Measurements from ENCODE around the gene KLK1.

KLK1 gene

DNA sequence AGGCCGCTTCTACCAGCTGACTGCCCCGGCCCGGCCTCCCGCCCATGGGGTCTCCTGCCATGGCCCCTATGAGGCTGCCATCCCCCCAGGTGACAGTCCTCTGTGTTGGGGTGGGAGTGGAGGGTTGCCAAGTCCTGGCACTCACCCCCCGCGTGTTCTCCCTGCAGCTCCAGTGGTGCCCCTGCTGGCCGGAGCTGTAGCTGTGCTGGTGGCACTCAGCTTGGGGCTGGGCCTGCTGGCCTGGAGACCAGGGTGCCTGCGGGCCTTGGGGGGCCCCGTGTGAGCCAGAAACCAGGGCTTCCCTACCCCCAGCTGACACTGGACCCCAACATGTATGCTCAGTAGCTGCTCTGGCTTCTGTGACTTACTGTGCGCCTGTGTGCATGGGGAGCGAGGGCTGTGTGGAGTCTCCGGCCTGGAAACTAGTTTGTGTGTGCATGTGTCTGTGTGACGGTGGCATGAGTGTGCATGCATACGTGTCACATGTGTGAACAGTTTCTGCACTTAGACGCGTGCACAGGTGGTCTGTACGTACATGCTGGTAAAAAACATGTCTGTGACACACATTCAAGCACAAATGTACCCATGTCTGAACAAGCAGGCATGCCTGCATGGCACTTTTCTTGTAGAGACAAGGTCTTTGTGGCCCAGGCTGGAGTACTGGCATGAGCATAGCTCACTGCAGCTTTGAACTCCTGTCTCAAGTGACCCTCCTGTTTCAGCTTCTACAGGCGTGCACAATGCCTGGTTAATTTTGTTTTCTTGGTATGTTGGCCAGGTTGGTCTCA, 28.5 kb downstream of the KLK1 start:
- in situ Hi-C loops (cut with MboI; ENCODE audit: low sequenced_read_pairs): loop anchor here (25.0 kb wide), 1 partner anchor 433 kb away; the partner anchor contains the start of gene NAPSA

DNA sequence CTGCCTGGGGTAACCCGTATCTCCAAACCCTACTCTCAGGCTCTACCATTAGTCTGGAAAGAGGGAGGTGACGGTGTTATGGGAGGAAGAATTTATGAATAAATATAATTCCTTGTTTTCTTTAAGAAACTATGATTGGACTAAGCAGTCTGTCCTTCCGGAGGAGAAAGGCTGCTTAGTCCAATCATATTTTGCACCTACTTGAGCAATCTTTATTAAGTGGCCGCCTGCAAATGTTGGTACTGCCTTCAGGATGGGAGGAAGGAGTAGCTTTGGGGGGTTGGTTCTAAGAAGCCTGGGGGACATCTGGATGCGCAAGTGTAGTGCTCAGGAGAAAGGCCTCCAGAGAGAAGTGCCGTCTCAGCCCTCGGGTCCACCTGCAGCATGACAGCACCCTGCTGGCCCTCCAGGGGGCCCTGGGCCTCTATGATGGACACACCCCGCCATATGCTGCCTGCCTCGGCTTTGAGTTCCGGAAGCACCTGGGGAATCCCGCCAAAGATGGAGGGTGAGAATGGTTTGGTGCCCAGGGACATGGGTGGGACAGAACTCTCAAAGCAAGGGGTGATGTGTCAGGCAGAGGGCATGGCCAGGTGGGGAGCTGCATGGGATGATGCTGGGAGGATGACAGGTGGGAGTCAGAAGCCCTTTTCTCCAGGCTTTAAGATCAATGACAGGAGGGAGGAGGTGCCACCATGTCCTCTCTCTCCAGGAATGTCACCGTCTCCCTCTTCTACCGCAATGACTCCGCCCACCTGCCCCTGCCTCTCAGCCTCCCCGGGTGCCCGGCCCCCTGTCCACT, 29.3 kb downstream of the KLK1 start:
- in situ Hi-C loops (cut with MboI; ENCODE audit: low sequenced_read_pairs): loop anchor here (25.0 kb wide), 1 partner anchor 432 kb away; the partner anchor contains the start of gene NAPSA

DNA sequence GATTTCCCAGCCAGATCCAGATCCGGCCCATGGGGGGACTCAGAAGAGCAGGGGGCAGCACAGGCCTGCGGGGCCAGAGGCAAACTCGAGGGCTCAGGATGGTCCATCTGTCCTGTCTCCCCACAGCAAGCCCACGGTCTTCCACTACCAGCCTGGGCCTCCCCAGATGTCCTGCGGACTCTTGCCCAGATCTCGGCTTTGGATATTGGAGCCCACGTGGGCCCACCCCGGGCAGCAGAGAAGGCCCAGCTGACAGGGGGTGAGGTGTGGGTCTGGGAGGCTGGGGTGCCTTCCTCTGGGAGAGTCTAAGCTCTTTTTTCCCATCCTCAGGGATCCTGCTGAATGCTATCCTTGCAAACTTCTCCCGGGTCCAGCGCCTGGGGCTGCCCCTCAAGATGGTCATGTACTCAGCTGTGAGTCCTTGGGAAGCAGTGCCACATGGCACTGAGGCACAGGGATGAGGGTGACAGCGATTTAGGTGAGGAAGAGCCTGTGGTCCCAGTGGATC, 30.0 kb downstream of the KLK1 start:
- in situ Hi-C loops (cut with MboI; ENCODE audit: low sequenced_read_pairs): loop anchor here (25.0 kb wide), 1 partner anchor 431 kb away; the partner anchor contains the start of gene NAPSA

DNA sequence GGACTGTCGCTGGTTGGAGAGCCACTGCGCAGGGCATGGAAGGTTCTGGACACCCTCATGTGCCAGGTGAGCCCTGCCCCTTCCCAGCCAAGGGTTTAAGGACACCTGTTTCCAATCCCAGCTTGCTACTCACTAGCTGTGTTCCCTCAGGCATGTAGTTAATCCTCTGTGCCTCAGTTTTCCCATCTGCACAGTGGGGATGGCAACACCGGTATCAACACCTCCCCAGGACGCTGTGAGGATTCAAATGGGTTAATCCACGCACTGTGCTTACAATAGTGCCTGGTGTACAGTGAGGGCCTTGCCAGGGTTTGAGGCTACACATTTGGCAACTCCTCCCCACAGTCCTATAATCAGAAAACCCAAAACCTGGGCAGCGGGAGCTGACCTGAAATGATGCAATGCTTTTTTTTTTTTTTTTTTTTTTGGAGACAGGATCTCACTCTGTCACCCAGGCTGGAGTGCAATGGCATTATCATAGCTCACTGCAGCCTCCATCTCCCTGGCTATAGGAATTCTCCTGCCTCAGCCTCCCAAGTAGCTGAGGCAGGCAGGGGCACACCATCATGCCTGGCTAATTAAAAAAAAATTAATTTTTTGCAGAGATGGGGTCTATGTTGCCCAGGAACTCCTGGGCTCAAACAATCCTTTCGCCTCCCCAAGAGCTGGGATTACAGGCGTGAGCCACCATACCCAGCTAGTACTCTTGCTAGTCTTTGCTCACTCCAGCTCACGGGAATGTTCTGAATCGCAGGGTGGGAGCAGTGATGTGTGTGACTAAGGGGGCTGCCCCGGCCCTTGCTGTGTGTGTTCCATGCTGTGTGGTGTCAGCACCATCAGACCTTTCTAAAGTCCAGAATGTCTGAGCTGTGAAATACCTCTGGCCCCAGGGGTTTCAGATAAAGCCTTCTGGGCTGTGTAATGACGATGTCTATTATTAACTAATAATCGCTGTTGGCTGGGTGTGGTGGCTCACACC, 31.0 kb downstream of the KLK1 start:
- in situ Hi-C loops (cut with MboI; ENCODE audit: low sequenced_read_pairs): loop anchor here (25.0 kb wide), 1 partner anchor 430 kb away; the partner anchor contains the start of gene NAPSA

DNA sequence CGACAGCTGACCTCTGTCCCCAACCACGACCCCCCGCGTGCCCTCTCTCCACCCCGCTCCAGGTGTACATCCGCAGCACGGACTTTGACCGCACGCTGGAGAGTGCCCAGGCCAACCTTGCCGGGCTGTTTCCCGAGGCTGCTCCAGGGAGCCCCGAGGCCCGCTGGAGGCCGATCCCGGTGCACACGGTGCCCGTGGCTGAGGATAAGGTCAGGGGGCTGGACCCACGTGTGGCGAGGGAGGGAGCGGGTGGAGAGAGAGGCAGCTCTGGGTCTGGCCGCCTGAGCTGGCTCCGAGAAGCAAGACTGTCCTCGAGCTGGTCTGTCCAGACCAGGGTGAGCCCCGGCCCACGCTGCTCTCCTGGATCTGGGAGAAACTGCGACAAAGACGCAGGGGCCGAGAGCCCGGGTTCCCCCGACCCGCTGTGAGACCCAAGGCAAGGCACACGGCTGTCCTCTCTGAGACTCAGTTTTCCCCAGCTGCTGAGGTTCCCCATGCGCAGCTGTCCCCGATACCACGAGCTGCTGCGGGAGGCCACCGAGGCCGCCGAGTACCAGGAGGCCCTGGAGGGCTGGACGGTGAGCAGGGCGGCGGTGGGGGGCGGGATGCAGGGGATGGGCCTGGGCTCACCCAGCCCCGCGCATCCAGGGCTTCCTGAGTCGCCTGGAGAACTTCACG, 31.9 kb downstream of the KLK1 start:
- in situ Hi-C loops (cut with MboI; ENCODE audit: low sequenced_read_pairs): loop anchor here (25.0 kb wide), 1 partner anchor 429 kb away; the partner anchor contains the start of gene NAPSA

DNA sequence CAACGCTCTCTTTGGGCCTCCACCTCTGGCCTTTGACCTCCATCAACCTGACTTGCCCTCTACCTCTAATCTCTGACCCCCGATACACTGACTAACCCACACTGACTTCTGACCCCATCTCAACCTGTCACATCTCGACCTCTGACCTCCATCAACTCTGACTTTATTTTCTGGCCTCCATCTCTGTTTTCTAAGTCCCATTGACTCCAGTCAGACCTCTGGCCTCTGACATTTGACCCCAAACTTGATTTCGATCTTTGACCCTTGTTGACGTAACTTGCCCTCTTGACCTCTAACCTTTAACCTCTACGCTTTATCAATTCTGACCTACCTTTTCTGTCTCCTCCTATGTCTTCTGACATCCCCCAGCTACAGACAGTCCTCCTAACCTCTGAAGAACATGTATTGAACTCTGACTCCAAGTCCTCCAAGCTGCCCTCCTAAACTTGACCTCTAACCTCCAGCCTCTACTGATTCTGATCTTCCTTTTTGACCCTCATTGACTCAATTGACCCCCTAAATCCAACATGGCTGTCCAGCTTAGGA, 32.6 kb downstream of the KLK1 start:
- in situ Hi-C loops (cut with MboI; ENCODE audit: low sequenced_read_pairs): loop anchor here (25.0 kb wide), 1 partner anchor 429 kb away; the partner anchor contains the start of gene NAPSA

DNA sequence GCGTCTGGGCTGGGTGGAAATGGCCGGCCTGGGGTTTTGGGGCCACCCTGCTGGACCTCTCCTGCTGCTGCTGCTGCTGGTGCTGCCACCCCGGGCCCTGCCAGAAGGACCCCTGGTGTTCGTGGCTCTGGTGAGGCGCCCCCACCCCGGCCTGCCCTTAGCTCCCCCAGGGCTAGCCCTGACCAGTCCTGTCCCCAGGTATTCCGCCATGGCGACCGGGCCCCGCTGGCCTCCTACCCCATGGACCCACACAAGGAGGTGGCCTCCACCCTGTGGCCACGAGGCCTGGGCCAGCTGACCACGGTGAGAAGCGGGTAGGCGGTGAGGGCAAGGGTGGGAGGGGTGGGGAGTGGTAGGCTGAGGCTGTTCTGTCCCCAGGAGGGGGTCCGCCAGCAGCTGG, 33.2 kb downstream of the KLK1 start, which contains the start of gene ACP4:
TSS of gene ACP4 (plus strand) at position 20 of the 400 bp plus-strand sequence. CDS start at position 20, 0 bp downstream.
- in situ Hi-C loops (cut with MboI; ENCODE audit: low sequenced_read_pairs): loop anchor here (25.0 kb wide), 1 partner anchor 428 kb away; the partner anchor contains the start of gene NAPSA

DNA sequence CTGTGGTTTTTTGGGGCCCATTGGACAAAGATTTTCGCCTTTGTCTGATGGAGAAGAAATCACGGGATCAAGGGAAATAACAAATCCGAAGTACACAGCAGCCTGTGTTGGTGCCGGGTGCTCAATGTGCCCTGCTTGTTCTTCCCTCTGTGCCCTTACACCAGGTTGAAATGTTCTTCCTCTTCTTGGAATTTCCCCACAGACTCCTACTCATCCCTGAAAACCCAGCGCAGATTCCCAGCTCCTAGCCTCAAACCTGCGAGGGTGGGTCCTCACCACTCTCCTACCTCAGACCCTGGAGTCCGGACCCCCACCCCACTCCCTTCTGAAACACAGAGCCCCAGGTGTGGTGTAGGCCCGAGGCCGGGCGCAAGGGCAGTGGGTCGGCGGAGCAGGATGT, 38.3 kb downstream of the KLK1 start:
- in situ Hi-C loops (cut with MboI; ENCODE audit: low sequenced_read_pairs): loop anchor here (10.0 to 25.0 kb wide), 2 partner anchors 251 to 423 kb away; partner anchors contain the start of gene NAPSA

DNA sequence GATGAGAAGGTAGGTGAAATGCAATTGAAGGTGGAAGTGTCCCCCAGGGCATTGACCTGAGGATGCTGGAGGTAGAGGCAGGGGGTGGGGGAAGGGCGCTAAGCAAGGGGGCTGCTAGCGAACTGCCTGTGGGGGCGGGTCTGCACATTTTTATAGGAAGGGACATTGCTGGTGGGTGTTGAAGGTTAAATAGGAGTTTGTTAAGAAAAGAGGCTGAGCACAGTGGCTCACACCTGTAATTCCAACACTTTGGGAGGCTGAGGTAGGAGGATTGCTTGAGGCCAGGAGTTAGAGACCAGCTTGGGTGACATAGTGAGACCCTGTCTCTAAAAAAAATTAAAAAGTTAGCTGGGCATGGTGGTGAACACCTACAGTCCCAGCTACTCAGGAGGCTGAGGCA, 38.9 kb downstream of the KLK1 start:
- in situ Hi-C loops (cut with MboI; ENCODE audit: low sequenced_read_pairs): loop anchor here (10.0 to 25.0 kb wide), 2 partner anchors 250 to 422 kb away; partner anchors contain the start of gene NAPSA

DNA sequence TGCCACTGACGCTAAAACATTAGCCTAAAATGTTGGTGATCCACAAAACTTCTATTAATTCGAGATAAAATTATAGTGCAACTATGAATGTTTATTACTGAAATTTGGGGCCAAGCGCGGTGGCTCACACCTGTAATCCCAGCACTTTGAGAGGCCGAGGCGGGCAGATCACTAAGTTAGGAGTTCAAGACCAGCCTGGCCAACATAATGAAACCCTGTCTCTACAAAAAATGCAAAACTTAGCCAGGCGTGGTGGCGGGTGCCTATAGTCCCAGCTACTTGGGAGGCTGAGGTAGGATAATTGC, 39.8 kb downstream of the KLK1 start:
- in situ Hi-C loops (cut with MboI; ENCODE audit: low sequenced_read_pairs): loop anchor here (10.0 to 25.0 kb wide), 2 partner anchors 249 to 421 kb away; partner anchors contain the start of gene NAPSA

DNA sequence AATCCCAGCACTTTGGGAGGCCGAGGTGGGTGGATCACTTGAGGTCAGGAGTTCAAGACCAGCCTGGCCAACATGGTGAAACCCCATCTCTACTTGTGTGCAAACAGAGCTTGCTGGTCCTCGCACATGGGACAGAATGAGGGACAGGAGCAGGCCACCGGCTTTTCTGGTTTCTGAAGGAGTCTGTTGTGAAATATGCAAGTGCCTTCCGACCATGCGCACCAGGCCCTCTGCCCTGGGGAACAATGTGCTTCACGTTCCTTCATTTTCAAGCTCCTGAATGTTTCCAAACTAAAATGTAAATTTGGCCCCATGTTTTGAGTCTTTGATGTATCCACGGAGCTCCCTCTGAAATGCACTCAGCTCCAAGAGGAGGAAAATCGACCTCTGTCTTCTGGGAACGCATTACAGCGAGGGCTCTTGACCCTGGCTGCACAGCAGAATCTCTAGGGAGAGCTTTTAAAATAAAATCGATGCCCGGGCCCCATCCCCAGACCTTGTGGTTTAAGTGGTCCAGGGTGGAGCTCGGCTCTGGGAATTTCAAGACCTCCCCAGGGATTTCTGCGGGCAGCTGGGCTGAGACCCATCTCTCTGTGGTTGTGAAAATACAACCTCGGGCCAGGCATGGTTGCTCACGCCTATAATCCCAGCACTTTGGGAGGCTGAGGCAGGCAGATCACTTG, 42.7 kb downstream of the KLK1 start:
- in situ Hi-C loops (cut with MboI; ENCODE audit: low sequenced_read_pairs): loop anchor here (10.0 to 25.0 kb wide), 2 partner anchors 246 to 419 kb away; partner anchors contain the start of gene NAPSA

DNA sequence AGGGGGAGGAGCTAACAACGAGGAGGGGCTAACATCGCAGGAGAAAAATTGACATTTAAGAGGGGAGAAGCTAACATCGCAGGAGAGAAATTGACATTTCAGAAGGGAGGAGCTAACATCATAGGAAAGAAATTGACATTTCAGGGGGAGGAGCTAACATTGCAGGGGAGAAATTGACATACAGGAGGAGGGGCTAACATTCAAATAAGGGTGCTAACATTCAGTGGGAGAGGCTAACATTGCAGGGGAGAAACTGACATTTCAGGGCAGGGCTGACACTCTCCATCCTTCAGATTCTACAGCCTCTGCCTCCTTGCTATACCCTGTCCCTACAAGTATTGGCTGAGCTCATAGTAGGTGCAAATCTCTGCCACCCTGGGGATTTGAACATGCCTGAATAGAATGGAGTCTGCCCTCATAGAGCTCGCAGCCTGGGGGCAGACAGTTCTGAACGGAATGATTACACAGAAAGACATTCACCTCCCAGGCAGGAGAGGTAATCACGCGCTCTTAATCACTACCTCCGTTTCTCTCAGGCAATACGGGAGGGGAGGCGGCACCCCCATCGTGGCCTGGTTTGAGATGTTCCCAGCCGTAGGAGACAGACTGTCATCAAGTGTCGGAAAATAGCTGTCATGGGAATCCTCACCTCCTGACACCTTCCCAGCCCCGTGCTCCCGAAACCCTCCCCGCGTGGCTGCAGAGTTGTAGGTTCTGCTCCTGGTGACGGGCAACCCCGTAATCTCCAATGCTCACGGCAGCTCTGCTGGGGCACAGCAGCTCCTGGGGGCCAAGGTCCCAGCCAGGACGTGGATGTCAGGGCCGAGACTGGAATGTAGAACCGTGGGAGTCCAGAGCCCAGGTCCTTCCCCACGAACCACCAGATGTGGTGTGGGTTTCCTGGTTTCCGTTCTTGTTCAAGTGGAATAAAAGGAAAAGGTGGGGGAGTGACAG, 43.8 kb downstream of the KLK1 start:
- in situ Hi-C loops (cut with MboI; ENCODE audit: low sequenced_read_pairs): loop anchor here (10.0 to 25.0 kb wide), 2 partner anchors 245 to 417 kb away; partner anchors contain the start of gene NAPSA

DNA sequence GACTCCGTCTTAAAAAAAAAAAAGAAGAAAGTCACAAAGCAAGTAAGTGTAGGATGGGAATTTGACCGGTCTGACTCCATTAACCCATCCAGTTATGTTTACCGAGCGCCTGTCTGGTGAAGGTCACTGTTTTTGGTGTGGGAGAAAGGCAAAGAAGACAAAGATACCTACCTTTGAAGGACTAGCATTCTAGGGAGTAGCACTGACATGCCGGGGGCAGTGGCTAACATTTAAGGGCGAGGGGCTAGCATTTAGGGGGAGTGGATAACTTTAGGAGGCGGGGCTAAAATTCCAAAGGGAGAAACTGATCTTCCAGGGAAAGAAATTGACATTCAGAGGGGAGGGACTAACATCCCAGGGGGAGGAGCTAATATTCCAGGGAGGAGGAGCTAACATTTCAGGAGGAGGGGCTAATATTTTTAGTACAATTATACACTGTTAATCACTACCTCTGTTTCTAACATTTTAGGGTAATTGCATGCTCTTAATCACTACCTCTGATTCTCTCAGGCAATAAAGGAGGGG, 44.6 kb downstream of the KLK1 start:
- in situ Hi-C loops (cut with MboI; ENCODE audit: low sequenced_read_pairs): loop anchor here (25.0 kb wide), 1 partner anchor 417 kb away; the partner anchor contains the start of gene NAPSA

DNA sequence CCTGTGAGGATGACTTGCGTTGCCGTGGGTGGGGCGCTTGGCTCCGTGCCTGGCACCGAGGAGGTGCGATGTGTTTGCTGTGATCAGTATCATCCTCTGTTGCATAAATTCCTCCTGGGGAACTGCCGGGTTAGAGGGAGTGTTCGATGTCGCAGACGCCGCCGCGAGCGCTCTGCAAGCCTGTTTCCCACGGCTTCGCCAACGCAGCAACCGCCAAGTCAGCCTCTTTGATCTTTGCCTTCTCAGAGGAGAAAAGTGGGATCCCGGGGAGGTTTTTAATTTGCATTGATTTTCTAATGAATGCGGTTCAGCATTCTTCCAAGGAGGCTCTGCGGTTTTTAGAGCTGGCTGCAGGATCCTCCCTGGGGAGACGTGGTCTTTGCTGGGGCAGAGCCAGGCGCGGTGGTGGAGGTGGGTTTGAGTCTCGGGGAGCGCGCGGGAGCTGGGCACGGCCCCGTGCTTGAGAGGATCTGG, 45.7 kb downstream of the KLK1 start:
- in situ Hi-C loops (cut with MboI; ENCODE audit: low sequenced_read_pairs): loop anchor here (25.0 kb wide), 1 partner anchor 416 kb away; the partner anchor contains the start of gene NAPSA

DNA sequence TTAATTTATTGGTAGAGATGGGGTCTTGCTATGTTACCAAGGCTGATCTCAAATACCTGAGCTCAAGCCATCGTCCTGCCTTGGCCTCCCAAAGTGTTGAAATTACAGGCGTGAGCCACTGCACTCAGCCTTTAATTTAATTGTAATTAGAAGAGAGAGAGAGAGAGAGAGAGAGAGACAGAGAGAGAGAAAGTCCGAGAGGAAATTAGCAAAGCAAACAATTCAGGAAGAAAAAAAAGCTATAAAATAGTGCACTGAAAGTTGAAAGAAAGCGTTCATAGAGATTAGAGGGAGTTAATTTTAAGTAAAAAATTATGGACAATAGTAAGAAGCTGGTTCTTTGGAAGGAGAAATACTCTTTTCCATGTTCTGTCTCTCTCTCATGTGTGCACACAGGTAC, 46.3 kb downstream of the KLK1 start:
- in situ Hi-C loops (cut with MboI; ENCODE audit: low sequenced_read_pairs): loop anchor here (25.0 kb wide), 1 partner anchor 415 kb away; the partner anchor contains the start of gene NAPSA

DNA sequence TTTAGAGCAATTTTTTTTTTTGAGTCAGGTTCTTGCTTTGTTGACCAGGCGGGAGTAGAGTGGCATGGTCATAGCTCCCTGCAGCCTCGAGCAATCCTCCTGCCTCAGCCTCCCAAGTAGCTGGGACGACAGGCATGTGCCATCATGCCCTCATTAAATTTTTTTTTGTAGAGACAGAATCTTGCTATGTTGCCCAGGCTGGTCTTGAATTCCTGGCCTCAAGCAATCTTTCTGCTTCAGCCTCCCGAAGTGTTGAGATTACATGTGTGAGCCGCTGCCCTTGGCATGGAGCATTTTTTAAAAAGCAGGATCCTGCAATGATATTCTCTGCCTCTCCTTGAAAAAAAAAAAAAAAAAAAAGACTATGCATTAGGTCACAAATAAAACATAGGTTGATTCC, 47.5 kb downstream of the KLK1 start:
- in situ Hi-C loops (cut with MboI; ENCODE audit: low sequenced_read_pairs): loop anchor here (25.0 kb wide), 1 partner anchor 414 kb away; the partner anchor contains the start of gene NAPSA
